Loucy (cell line): ENCODE data around the gene EXD2.
"Not testable (repeated sequence)": the region's sequence is repeated elsewhere in the genome, so short reads cannot be mapped to it uniquely, and the experiment has no call there.

Experiments
- H2AFZ ChIP-seq: fragments of 200-600 bp; sonication (generic); 2 replicates; pipeline ENCODE4 v1.6.0; 2016; ENCODE audit warnings: antibody characterized with exemption, mild to moderate bottlenecking, low read length, moderate library complexity
- H3F3A ChIP-seq: fragments of 200-600 bp; 2 replicates; pipeline ENCODE4 v1.6.0; 2016; ENCODE audit warnings: antibody characterized with exemption, low read depth, mild to moderate bottlenecking
- H3K27me3 ChIP-seq: fragments of 200-600 bp; sonication (generic); 2 replicates; pipeline ENCODE4 v1.6.1; 2014; ENCODE audit warnings: low read length, mild to moderate bottlenecking; ENCODE audit not compliant: insufficient read depth, poor library complexity, severe bottlenecking
- H3K36me3 ChIP-seq: fragments of 200-600 bp; sonication (generic); 2 replicates; pipeline ENCODE4 v1.6.1; 2016; ENCODE audit warnings: low read length; ENCODE audit not compliant: insufficient read depth
- H3K4me1 ChIP-seq: fragments of 200-600 bp; sonication (generic); 2 replicates; pipeline ENCODE4 v1.5.1; 2014; ENCODE audit warnings: low read length, mild to moderate bottlenecking; ENCODE audit not compliant: insufficient read depth, poor library complexity, severe bottlenecking
- H3K4me2 ChIP-seq: fragments of 200-600 bp; sonication (generic); 2 replicates; pipeline ENCODE4 v1.6.0; 2014; ENCODE audit warnings: antibody characterized with exemption, low read length, low read depth, mild to moderate bottlenecking; ENCODE audit not compliant: poor library complexity, severe bottlenecking
- H3K4me3 ChIP-seq: fragments of 200-600 bp; sonication (generic); 2 replicates; pipeline ENCODE4 v1.5.1; 2014; ENCODE audit warnings: low read length, mild to moderate bottlenecking, mixed read lengths; ENCODE audit not compliant: poor library complexity, severe bottlenecking
- H3K79me2 ChIP-seq: fragments of 200-600 bp; sonication (generic); 2 replicates; pipeline ENCODE4 v1.6.1; 2014; ENCODE audit warnings: low read length; ENCODE audit not compliant: insufficient read depth
- H3K9ac ChIP-seq: fragments of 200-600 bp; sonication (generic); 2 replicates; pipeline ENCODE4 v1.6.0; 2014; ENCODE audit warnings: mild to moderate bottlenecking, low read depth, low read length, moderate library complexity; ENCODE audit not compliant: poor library complexity, severe bottlenecking
- H3K9me2 ChIP-seq: fragments of 200-600 bp; sonication (generic); replicated peaks from 2 replicates; pipeline ENCODE4 v1.6.1; 2016; ENCODE audit warnings: low read depth, low read length, mixed read lengths
- H3K9me3 ChIP-seq: fragments of 200-600 bp; sonication (generic); 2 replicates; pipeline ENCODE4 v1.6.1; 2014; ENCODE audit warnings: mild to moderate bottlenecking, antibody characterized with exemption, low read length, low read depth; ENCODE audit not compliant: insufficient read depth
- H4K20me1 ChIP-seq: fragments of 200-600 bp; sonication (generic); 2 replicates; pipeline ENCODE4 v1.6.0; 2014; ENCODE audit warnings: antibody characterized with exemption, low read length, mild to moderate bottlenecking; ENCODE audit not compliant: insufficient read depth, poor library complexity, severe bottlenecking
- EZH2phosphoT487 ChIP-seq: fragments of 200-600 bp; IDR thresholded peaks from 2 replicates; pipeline ENCODE4 v1.6.1; 2018; ENCODE audit warnings: antibody characterized with exemption, mild to moderate bottlenecking, moderate library complexity, borderline replicate concordance
- TF ChIP-seq, protein P1 (sequence below): fragments of 200-600 bp; sonication (generic); conservative IDR thresholded peaks from 2 replicates; pipeline ENCODE4 v1.5.1; 2014; ENCODE audit warnings: mild to moderate bottlenecking, antibody characterized with exemption, low read length

EXD2 gene

DNA sequence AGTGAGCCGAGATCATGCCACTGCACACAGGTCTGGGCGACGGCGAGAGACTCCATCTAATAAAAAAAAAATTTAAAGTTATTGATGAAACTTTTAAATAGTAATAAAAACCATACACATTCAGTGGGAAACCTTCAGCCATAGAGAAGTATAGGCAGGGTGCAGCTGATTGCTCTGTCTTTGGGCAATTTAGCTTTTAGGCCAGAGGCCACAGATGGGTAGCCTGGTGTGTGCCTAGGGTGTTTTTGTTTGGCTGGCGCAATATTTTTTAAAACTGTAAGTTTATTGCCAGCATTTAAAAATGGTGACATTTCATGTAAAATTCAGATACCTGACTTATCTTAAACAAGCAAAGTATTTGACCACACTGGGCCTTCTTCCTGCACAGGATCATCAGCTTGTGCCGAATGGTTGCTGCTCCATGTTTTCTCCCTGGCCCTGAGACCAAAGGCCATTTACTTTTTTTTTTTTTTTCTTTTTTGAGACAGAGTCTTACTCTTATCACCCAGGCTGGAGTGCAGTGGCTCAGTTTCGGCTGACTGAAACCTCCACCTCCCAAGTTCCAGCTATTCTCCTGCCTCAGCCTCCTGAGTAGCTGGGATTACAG, 16.2 kb downstream of the EXD2 start:
- Histone ChIP-seq H2AFZ (no peak overlapping the region), H4K20me1 (no peaks in the 10 kb centered on the region), H3K9me2 (no peaks in the 10 kb centered on the region), H3K36me3 (peaks cover 7% of the 10 kb centered on the region; the same call in 1 of the 2 replicates), H3K9ac (no peak overlapping the region), H3K4me2 (no peak overlapping the region), H3K27me3 (no peaks in the 10 kb centered on the region), H3K4me3 (no peak overlapping the region), H3K9me3 (no peaks in the 10 kb centered on the region), H3F3A (no peaks in the 10 kb centered on the region), H3K79me2 (no peaks in the 10 kb centered on the region), H3K4me1 (peaks cover 5% of the 10 kb centered on the region)
- TF ChIP-seq, protein P1, sequence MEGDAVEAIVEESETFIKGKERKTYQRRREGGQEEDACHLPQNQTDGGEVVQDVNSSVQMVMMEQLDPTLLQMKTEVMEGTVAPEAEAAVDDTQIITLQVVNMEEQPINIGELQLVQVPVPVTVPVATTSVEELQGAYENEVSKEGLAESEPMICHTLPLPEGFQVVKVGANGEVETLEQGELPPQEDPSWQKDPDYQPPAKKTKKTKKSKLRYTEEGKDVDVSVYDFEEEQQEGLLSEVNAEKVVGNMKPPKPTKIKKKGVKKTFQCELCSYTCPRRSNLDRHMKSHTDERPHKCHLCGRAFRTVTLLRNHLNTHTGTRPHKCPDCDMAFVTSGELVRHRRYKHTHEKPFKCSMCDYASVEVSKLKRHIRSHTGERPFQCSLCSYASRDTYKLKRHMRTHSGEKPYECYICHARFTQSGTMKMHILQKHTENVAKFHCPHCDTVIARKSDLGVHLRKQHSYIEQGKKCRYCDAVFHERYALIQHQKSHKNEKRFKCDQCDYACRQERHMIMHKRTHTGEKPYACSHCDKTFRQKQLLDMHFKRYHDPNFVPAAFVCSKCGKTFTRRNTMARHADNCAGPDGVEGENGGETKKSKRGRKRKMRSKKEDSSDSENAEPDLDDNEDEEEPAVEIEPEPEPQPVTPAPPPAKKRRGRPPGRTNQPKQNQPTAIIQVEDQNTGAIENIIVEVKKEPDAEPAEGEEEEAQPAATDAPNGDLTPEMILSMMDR = no peak
- TF ChIP-seq EZH2phosphoT487 = no peak

DNA sequence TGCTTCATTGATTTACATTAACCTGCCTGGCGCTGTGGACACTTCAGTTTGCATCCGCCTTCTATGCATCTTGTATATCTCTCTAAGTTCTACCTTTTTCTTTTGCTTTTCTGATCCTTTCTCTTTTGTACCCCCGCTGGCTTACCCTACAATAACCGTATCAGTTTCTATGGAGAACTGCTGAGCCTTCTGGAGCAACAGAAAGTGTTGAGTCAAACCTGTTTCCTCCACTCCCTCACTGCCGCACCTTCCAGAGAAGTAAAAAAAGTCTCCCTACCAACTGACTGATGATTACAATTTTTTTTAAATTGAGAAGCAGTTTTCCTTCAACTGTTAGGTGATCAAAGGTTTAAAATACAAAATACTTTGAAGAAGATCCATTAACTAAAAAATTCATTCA, 17.4 kb downstream of the EXD2 start:
- Histone ChIP-seq H3K4me3 (no peak overlapping the region), H3K4me2 (no peak overlapping the region)

DNA sequence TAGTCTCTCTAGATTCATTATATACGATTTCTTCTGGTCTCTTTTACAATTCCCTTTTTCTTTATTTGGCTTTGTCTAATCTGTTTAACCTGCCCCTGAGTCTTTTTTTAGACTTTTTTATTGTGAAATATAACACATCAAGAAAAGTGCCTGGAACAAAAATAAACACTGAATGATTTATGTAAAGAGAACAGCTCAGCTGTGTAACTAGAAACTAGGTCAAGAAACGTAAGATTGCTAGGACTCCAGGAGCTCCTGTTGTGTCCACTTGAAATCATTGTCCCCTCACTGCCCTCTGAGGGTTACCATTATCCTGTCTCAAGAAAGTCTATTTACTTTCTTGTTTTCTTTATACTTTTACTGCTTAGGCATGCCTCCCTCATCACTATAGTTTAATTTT, 23.1 kb downstream of the EXD2 start:
- no peak overlapping the region for H3K4me2 ChIP-seq
- peaks cover 7% of the 10 kb centered on the region; the same call in 1 of the 2 replicates for H3K36me3 ChIP-seq
- H2AFZ ChIP-seq = no peak overlapping the region
- no peaks in the 10 kb centered on the region for H3K9me3 ChIP-seq
- H4K20me1 ChIP-seq = no peaks in the 10 kb centered on the region
- H3K9ac ChIP-seq = no peak overlapping the region
- no peaks in the 10 kb centered on the region for H3F3A ChIP-seq
- no peak overlapping the region for H3K4me3 ChIP-seq
- no peaks in the 10 kb centered on the region for H3K27me3 ChIP-seq
- no peaks in the 10 kb centered on the region for H3K79me2 ChIP-seq
- no peaks in the 10 kb centered on the region for H3K9me2 ChIP-seq
- TF ChIP-seq EZH2phosphoT487 = no peak
- TF ChIP-seq, protein P1 = no peak
- H3K4me1 ChIP-seq = no peaks in the 10 kb centered on the region

More for the DNA sequence above, 17.4 kb downstream of the EXD2 start:
- no peaks in the 10 kb centered on the region for H3K9me2 ChIP-seq
- TF ChIP-seq, protein P1 = no peak
- TF ChIP-seq EZH2phosphoT487 = no peak
- no peaks in the 10 kb centered on the region for H4K20me1 ChIP-seq
- no peaks in the 10 kb centered on the region for H3F3A ChIP-seq
- H3K9me3 ChIP-seq = no peaks in the 10 kb centered on the region
- peaks cover 7% of the 10 kb centered on the region; the same call in 1 of the 2 replicates for H3K36me3 ChIP-seq
- H3K27me3 ChIP-seq = no peaks in the 10 kb centered on the region
- no peak overlapping the region for H2AFZ ChIP-seq
- H3K4me1 ChIP-seq = peaks cover 5% of the 10 kb centered on the region
- no peaks in the 10 kb centered on the region for H3K79me2 ChIP-seq
- H3K9ac ChIP-seq = no peak overlapping the region

DNA sequence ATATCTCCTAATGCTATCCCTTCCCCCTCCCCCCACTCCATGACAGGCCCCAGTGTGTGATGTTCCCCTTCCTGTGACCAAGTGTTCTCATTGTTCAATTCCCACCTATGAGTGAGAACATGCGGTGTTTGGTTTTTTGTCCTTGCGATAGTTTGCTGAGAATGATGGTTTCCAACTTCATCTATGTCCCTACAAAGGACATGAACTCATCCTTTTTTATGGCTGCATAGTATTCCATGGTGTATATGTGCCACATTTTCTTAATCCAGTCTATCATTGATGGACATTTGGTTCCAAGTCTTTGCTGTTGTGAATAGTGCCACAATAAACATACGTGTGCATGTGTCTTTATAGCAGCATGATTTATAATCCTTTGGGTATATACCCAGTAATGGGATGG, 26.4 kb downstream of the EXD2 start:
- H3K79me2 ChIP-seq, H3F3A ChIP-seq, H3K4me2 ChIP-seq, H3K36me3 ChIP-seq, H3K9me2 ChIP-seq, H3K27me3 ChIP-seq, H3K9me3 ChIP-seq, H3K4me3 ChIP-seq, H4K20me1 ChIP-seq, H2AFZ ChIP-seq, H3K4me1 ChIP-seq, H3K9ac ChIP-seq: not testable (repeated sequence)
